COLO668 (cell line): ENCODE results near the gene CORO7.

Source experiments
- DNase-seq: peaks from one replicate; lab custom pipeline; 2025; ENCODE audit not compliant: unreplicated experiment; lab: John Stamatoyannopoulos, UW

The CORO7 gene

DNA sequence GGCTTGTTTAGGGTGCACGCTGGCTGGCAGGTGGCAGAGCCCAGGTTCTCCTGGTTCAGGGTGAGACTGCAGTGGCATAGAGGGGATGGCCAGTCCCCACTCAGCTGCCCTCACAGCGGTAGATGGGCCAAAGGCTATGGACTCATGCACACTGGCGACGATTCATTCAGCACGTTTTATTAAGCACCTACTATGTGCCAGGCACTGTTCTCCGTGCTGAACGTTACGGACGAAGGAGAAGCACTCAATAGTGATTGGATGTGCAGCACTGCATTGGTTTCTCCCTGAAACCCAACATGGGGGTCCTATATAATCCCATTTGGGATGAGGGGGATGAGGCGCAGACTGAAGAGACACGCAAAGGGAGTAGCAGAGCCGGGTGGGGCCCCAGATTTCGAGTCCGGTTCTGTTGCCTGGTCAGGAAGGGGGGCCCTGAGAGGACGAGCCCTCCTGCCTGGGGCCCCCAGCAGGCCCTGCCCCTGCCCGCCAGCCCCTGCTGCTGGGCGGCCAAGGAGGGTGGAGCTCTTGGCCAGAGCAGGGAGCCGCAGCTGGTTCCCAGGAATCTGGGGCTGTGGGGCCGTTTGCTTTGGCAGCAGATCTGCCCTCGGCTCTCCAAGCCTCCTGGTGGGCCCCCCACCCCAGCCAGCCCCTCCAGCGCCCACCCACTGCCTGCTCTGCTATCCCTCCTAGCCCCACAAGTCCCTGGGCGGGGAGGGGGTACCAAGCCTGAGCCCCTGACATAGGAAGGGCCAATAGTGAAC, 91.7 kb downstream of the CORO7 start:
- DNase-seq, result no peak

DNA sequence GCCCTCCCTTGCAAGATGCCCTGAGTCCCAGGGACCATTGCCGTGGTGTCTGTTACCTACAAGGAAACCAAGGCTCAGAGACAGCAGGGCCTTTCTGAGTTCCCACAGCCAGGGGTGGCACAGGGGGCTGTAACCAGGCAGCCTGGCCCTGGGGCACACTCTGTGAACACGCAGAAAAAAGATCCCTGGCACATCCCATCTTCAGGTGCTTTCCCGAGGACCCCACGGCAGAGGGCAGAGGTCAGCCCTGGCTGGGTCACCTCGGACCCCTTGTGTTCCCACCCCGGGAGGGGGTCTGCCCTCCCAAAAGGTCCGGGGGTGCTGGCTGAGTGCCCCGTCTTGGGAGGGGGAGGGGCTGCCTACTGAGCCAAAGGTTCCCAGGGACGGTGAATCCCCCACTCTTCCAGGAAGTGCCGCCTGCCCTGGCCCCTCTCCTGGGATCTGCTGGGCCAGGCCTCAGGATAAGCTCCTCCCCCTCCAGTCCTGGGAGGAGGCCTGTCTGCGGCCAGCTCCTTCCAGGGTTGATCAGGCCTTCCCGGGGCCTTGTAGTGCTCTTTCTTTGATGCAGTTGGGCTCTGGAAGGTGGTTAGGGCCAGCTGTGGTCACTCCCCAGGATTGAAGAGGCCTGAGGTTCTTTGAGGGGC, 92.4 kb downstream of the CORO7 start:
- peak; percentile 10 for DNase-seq

GRCh38 chr16:4323071-4323844, 93.1 kb downstream of the CORO7 start:
- DNase-seq, result peak; percentile 14

DNA sequence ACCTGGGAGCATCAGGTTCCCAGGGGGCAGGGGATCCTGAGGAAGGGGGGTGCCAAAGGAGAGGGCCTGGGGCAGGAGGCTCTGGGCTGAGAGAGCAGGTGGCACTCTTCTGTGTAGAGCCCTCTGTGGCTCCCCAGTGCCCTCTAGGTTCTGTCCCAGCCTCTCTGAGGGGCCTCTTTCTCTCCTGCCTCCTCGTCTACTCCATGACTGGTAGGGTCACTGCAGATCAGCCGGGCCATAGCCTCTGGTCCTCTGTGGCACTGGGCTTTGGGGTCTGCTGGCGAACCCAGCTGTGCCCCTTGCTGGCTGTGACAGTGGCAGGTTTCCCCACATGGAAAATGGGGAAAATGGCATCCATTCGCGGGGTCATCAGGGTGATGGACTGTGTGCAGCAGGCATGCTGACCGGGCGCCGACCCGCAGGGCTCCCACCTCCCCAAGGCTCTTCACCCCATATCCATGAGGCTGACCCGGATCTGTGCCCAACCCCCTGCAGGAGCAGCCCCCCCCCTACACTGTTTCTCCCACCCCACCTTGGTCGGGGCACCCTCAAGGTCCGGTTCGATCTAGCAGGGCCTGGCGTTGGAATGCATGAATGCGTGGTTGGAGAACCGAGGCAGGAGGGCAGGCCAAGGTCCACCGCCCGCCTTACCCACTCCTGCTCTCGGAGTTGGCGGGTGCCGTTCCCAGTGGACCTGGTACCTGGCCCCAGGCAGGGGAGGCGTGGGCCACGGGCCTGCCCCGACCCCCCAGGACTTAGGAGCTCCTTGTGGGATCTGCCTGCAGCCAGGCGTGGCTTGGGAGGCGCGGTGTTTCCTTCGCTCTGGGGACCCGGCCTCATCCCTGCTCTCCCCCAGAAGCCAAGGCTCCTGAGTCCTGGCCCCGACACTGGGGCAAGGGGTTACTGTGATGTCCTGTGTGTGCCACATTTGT, 94.0 kb downstream of the CORO7 start:
- no peak for DNase-seq

DNA sequence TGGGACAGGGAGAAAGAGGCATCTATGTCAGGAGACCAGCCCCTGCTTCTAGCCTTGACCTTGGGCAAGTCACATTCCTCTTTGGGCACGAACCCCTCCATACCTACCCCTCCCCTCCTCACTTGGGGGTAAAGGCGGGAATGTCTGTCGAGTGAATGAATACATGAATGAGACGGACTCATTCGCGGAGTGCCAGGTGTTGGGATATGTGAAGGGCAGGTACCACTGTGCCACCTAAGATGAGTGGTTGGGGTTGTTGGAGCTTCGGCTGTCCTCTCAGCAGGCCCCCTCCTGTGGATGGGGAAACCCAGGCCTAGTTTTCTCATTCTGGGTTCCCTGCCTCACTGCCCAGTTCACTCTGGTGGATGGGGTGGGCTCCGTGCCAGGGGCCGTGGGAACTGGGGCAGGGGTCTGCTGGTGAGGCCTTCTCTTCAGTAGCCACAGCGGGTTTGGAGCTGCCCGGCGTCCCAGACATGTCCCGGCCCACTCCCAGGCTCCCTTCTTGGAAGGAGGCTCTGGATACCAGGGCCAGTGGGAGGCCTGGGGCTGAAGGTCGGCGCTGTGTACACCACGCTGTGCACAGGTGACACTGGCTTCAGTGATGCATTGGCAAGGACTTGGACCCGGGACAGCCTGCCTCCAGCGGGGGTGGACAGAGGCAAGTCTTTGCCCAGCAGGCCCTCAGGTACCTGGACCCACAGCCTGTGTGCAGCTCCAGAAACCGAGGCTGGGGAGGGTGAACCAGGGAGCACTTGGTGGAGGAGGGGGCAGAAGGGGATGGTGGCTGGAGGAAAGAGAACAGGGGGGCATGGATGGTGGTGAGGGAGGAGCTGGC, 94.9 kb downstream of the CORO7 start:
- no peak for DNase-seq

GRCh38 chr16:4320571-4321137, 95.7 kb downstream of the CORO7 start:
- no peak for DNase-seq

- peak; percentile 5 for DNase-seq
Measured at GRCh38 chr16:4319454-4320421, 96.7 kb downstream of the CORO7 start.

DNA sequence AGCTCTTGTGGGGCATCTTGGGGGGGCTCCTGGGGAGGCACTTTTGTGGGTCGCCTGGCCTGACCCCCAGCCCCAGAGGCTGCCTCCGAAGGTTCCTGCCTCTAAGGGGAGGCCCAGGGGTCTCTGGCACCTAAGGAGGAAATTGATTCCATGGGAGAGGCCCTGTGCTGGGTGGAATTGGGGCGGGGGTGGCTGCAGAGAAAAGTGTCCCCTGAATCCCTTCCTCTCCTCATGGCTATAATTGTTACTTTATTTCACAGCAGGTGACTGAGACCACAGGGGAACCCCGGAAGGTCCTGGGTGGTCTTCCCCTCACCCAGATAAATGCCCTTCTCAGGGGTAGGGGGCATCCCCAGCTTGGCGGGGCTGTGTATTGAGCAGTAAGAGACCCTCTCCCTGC, 97.4 kb downstream of the CORO7 start:
- no peak for DNase-seq

DNA sequence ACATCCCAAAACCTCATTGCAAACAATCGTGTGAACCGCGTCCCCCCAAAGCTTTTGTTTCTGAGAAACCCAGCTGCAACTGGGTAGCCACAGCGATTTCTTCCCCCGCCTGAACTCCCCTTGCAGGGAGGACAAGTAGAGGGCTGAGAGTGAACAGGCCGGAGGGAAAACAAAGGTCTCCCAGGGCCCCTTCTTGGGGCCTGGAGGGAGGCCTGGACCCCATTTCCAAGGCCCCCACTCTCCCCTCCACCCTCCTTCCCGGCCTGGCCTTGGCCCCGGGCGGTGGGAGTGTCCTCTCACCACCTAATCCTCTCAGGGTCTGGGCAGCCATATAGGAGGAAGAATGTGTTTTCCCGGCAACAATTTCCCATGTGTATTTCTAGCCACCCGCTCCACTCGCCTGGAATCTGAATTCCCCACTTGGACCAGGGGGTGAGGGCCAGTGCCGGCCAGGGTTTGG, 97.9 kb downstream of the CORO7 start:
- no peak for DNase-seq

GRCh38 chr16:4317532-4318450, 98.6 kb downstream of the CORO7 start:
- peak; percentile 26 for DNase-seq

GRCh38 chr16:4316864-4317531, 99.4 kb downstream of the CORO7 start:
- peak; percentile 83 for DNase-seq

- DNase-seq, result peak; percentile 46
Measured at GRCh38 chr16:4316108-4316863, 100.1 kb downstream of the CORO7 start.

DNA sequence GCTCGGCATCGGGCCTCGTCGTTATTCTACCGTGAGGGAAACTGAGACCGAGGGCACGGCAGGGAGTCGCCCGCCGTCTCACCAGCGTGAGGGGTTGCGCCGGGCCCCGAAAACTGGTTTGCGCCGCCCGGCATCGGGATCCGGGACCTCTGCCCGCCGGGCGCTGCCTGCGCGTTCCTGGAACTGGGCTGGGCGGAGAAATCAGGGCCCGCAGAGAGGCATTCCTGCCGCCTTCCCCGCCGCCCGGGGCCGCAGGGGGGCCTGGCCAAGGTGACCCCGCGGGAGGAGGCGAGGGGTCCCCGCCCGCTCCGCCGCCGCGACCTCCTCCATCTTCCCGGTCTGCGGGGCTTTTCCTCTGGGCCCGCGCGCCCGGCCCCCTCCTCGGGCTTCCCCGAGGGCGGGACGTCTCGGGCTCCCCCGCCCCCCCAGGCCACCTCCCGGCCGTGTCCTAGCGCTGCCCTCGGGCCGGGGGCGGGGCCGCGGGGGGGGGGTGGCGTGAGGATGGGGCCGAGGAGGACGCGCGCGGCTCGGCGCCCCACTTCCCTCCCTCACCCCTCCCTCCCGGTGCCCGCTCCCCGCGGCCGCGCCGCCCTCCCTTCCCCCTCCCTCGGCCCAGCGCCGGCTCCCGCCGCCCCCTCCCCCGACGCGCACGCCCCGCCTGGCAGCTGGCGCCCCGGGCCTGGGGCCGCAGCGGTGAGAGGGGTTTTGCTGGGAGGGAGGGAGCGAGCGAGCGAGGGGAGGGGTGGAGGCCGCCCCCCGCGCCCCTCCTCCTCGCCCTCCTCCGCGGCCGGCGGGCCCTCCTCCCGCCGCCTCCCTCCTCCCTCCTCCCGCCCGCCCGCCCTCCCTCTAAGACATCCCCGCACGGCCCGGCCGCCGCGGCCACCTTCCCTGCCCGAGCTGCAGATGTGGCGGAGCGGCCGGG, 100.9 kb downstream of the CORO7 start, which contains the start of gene GLIS2:
TSS of gene GLIS2 (plus strand) at position 882 of the 922 bp plus-strand sequence. CDS start 16,214 bp downstream, outside the sequence.
- peak; percentile 87 for DNase-seq

DNA sequence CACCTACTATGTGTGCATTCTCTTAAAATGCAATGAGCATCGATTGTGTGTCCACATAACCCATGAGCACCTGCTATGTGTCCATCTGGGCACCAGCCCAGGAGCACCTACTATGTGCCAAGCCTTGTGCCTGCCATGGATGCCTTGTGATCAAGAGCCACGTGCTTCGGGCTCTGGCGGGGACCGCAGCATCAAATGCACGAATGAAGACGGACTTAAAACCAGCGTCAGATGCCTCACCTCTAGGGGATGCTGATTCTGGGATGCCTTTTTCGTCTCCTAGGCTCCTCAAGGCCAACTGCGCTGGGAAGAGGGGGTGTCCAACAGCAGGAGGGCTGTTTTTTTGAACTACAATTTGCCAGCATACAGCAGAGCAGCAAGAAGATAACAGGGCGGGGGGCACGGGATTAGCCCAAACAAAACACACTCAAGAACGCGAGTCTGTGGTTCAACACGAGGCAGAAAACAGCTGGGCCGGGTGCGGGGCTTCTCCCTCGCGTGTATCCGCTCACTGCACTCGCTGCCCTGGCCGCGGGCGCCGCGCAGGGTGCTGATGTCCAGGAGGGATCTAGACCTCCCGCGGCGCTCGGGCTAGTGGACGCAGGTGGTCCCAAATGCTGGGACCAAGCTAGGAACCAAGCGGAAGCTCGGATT, 101.7 kb downstream of the CORO7 start:
- DNase-seq, result peak; percentile 66
